ENCODE data around the gene WRAP73. TPM values are rescaled to one million over a fixed set of nuclear protein-coding genes. Genes with fewer than 3 reads are reported as not detected.
A peak's percentile ranks its signal among the peaks of the same experiment; 100 is the strongest.
"Not testable (repeated sequence)": the region's sequence is repeated elsewhere in the genome, so short reads cannot be mapped to it uniquely, and the experiment has no call there.

The WRAP73 gene
- total RNA-seq, 1 experiment from 2014 or later: 25.3 TPM

GRCh38 chr1:3624200-3625136, 25.4 kb downstream of the WRAP73 start, which contains the start of gene TPRG1L:
Gene TPRG1L (plus strand): TSS chr1:3625015. CDS start chr1:3625073, 58 bp downstream.
- POLR2A ChIA-PET: interaction anchor here (0.6 to 2.3 kb wide), 12 partner anchors 14 to 183 kb away, joined by 3 to 10 read pairs (median 4); partner anchors contain the start of gene WRAP73
- BruUV-seq (replicated peaks): no TSS peak

GRCh38 chr1:3623441-3624199, 26.3 kb downstream of the WRAP73 start:
- intact Hi-C loops (cut with micrococcal nuclease): loop anchor here (5.0 kb wide), 1 partner anchor 174 kb away; the partner anchor contains the start of gene LRRC47
- ChIA-PET POLR2A (interaction anchor here (0.6 to 2.3 kb wide), 16 partner anchors 9 to 182 kb away, joined by 3 to 10 read pairs (median 4); partner anchors contain the start of gene WRAP73), CTCF (interaction anchor here (0.5 to 6.7 kb wide), 15 partner anchors 9 to 336 kb away, joined by 3 to 84 read pairs (median 4); no protein-coding TSS in a partner anchor)
- Mint-ChIP-seq H3K27me3 (ENCODE audit: insufficient read depth, unreplicated experiment) (no peaks in the 10 kb centered on the region), H3K9me3 (ENCODE audit: unreplicated experiment) (no peaks in the 10 kb centered on the region), H3K27ac (ENCODE audit: low read depth, unreplicated experiment) (peak overlapping the region; percentile 87), H3K4me3 (ENCODE audit: unreplicated experiment) (peak overlapping the region; percentile 98), H3K4me1 (ENCODE audit: insufficient read depth, unreplicated experiment) (peaks cover 33% of the 10 kb centered on the region), H3K36me3 (ENCODE audit: insufficient read depth, unreplicated experiment) (peaks cover 23% of the 10 kb centered on the region)
- DNase-seq (ENCODE audit: unreplicated experiment): no peak
- TF ChIP-seq CTCF (IDR thresholded peaks at IDR 0.05; ENCODE audit: unreplicated experiment): no peak
- no TSS peak for BruUV-seq (replicated peaks)

More at GRCh38 chr1:3624200-3625136, 25.4 kb downstream of the WRAP73 start, which contains the start of gene TPRG1L:
- Mint-ChIP-seq H3K27ac (ENCODE audit: low read depth, unreplicated experiment) (peak within 1 kb of the TSS; percentile 87), H3K4me3 (ENCODE audit: unreplicated experiment) (peak within 1 kb of the TSS; percentile 98), H3K36me3 (ENCODE audit: insufficient read depth, unreplicated experiment) (peaks cover 29% of the 10 kb centered on the region), H3K27me3 (ENCODE audit: insufficient read depth, unreplicated experiment) (no peaks in the 10 kb centered on the region), H3K9me3 (ENCODE audit: unreplicated experiment) (no peaks in the 10 kb centered on the region), H3K4me1 (ENCODE audit: insufficient read depth, unreplicated experiment) (peaks cover 33% of the 10 kb centered on the region)
- CTCF ChIA-PET: interaction anchor here (0.7 to 6.7 kb wide), 8 partner anchors 59 to 138 kb away, joined by 3 to 84 read pairs (median 4); no protein-coding TSS in a partner anchor
- DNase-seq (ENCODE audit: unreplicated experiment): peak; percentile 96
- no peak for TF ChIP-seq CTCF (IDR thresholded peaks at IDR 0.05; ENCODE audit: unreplicated experiment)
- intact Hi-C loops (cut with micrococcal nuclease): loop anchor here (5.0 kb wide), 1 partner anchor 173 kb away; the partner anchor contains the start of gene LRRC47

GRCh38 chr1:3622102-3622501, 27.8 kb downstream of the WRAP73 start:
- not testable (repeated sequence) for BruUV-seq (replicated peaks); H3K4me3 Mint-ChIP-seq (ENCODE audit: unreplicated experiment)

GRCh38 chr1:3621151-3621671, 28.7 kb downstream of the WRAP73 start:
- H3K9me3 Mint-ChIP-seq (ENCODE audit: unreplicated experiment); H3K36me3 Mint-ChIP-seq (ENCODE audit: insufficient read depth, unreplicated experiment); H3K27ac Mint-ChIP-seq (ENCODE audit: low read depth, unreplicated experiment); BruUV-seq (replicated peaks); H3K4me3 Mint-ChIP-seq (ENCODE audit: unreplicated experiment); H3K27me3 Mint-ChIP-seq (ENCODE audit: insufficient read depth, unreplicated experiment): not testable (repeated sequence)
- peaks cover 32% of the 10 kb centered on the region for H3K4me1 Mint-ChIP-seq (ENCODE audit: insufficient read depth, unreplicated experiment)
- ChIA-PET POLR2A (interaction anchor here (0.6 to 1.8 kb wide), 4 partner anchors 57 to 168 kb away, joined by 3 to 8 read pairs (median 4); no protein-coding TSS in a partner anchor), CTCF (interaction anchor here (0.6 to 6.7 kb wide), 24 partner anchors 12 to 223 kb away, joined by 3 to 84 read pairs (median 4); no protein-coding TSS in a partner anchor)
- peak; percentile 50 for TF ChIP-seq CTCF (IDR thresholded peaks at IDR 0.05; ENCODE audit: unreplicated experiment)
- intact Hi-C loops (cut with micrococcal nuclease): loop anchor here (1.0 to 5.0 kb wide), 2 partner anchors 103 to 176 kb away; partner anchors contain the start of gene LRRC47
- peak; percentile 48 for DNase-seq (ENCODE audit: unreplicated experiment)

More at GRCh38 chr1:3622102-3622501, 27.8 kb downstream of the WRAP73 start:
- ChIA-PET CTCF (interaction anchor here (0.6 to 6.7 kb wide), 18 partner anchors 11 to 1037 kb away, joined by 3 to 84 read pairs (median 6); no protein-coding TSS in a partner anchor), POLR2A (interaction anchor here (0.6 to 1.8 kb wide), 5 partner anchors 58 to 169 kb away, joined by 3 to 8 read pairs (median 4); no protein-coding TSS in a partner anchor)
- H3K27ac Mint-ChIP-seq (ENCODE audit: low read depth, unreplicated experiment); DNase-seq (ENCODE audit: unreplicated experiment); H3K27me3 Mint-ChIP-seq (ENCODE audit: insufficient read depth, unreplicated experiment); H3K9me3 Mint-ChIP-seq (ENCODE audit: unreplicated experiment): not testable (repeated sequence)
- H3K4me1 Mint-ChIP-seq (ENCODE audit: insufficient read depth, unreplicated experiment): peaks cover 33% of the 10 kb centered on the region
- intact Hi-C loops (cut with micrococcal nuclease): loop anchor here (5.0 kb wide), 1 partner anchor 175 kb away; the partner anchor contains the start of gene LRRC47
- H3K36me3 Mint-ChIP-seq (ENCODE audit: insufficient read depth, unreplicated experiment): peaks cover 12% of the 10 kb centered on the region
